Kidney glomerular epithelial cell (primary cell): ENCODE results near the gene STIP1.

Source experiments
- DNase-seq: peaks from one replicate; lab custom pipeline; 2025; lab: John Stamatoyannopoulos, UW

Gene STIP1

DNA sequence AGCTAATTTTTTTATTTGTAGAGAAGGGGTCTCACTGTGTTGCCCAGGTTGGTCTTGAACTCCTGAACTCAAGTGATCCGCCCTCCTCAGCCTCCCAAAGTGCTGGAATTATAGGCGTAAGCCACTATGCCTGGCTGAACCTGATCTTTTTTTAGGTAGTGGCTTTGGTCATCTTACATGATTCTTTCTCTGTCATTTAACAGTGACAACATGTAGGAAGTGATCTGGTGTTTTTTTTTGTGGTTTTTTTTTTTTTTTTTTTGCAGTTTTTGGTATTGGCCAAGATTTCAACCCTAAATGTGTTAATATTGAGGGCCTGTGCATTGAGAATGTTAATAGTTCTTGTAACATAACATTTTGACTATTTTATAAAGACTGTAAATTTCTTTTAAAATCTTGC is 12.5 kb downstream of the STIP1 start:
- DNase-seq, result no peak

DNA sequence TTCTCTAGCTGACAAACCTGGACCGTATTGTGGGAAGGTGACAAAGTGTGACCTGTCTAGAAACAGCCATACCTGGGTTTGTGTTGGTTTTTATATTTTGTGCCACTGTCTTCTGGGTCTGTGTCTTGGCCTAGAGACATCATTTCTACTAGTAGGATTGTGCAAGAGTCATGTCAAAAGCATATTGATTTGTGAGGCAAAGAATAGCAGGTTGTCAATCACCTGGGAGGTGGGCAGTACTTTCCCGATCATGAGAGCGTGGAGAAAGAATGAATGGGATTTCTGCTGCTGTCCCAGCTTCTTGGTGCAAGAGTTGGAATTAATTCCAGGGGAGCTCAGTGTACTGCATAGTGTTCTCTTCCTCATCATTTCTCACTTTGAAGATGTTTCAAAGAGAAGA is 15.6 kb downstream of the STIP1 start:
- no peak for DNase-seq

DNA sequence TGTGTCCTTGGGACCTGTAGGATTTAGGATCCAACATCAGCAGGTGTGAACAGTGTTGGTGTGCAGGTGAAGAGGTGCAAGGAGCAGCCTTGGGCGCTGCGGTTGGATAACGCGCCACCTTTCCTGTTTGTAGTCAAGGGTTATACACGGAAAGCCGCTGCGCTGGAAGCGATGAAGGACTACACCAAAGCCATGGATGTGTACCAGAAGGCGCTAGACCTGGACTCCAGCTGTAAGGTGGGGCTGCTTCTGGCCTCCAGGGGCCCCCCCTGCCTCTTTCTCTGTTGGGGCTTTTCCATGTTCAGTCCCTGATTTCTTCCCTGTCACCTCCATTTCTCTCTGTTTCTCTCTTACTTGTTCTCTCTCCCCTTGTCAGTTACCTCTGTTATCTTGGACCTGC is 17.0 kb downstream of the STIP1 start:
- DNase-seq, result no peak

DNA sequence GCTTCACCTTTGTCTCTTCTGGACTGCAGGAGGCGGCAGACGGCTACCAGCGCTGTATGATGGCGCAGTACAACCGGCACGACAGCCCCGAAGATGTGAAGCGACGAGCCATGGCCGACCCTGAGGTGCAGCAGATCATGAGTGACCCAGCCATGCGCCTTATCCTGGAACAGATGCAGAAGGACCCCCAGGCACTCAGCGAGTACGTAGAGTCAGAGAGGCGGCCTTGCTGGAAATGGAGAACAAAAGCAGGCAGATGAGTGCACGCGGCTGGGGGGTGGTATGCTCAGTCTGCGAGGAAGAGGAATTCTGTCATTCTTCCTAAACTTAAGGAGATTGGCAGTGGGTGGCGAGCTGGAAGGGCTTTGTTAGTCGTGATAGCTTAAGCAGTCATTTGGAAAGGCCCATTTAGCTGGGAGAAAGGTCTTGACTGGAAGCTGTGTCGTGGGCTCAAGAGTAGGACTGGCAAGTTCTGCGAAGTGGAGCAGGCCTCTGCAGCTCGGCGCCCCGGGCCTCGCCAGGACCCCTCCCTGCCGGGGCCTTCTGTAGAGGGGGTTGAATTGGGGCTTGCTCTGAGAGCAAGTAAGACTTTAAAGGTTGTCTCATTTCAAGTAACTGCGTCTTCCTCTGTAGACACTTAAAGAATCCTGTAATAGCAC is 17.6 kb downstream of the STIP1 start:
- DNase-seq, result no peak

DNA sequence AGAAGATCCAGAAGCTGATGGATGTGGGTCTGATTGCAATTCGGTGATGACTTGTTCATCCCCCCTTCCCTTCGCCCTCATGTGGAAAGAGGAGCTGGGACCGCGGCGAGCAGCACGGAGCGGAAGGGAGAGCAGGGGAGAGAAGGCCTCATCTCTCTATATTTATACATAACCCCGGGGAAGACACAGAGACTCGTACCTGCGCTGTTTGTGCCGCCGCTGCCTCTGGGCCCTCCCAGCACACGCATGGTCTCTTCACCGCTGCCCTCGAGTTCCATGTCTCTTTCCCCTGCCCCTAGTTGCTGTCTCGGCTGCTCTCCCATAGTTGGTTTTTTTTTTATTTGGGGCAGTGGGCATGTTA is 18.1 kb downstream of the STIP1 start:
- DNase-seq, result no peak

DNA sequence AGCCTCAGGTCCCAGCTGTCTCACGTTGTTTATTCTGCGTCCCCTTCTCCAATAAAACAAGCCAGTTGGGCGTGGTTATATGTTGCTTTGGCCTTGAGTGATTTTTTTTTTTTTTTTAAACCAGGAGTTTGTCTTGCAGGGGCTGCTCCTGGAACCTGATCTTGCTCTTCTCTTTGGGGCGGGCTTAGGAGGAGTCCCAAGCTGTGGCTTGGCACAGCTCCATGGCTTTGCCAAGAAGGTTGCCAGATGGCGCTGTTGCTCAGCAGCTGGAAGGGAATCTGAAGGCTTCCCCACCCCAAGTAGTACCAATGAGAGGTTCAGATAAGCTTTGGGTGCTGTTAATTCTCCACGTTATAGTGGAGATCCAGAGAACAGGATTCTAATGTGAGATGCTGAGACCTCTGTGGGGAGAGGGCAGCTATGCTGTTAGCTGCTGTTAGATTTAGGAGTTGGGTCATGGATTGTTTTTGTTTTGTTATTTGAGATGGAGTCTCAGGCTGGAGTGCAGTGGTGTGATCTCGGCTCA is 18.6 kb downstream of the STIP1 start:
- DNase-seq, result peak; percentile 60

DNA sequence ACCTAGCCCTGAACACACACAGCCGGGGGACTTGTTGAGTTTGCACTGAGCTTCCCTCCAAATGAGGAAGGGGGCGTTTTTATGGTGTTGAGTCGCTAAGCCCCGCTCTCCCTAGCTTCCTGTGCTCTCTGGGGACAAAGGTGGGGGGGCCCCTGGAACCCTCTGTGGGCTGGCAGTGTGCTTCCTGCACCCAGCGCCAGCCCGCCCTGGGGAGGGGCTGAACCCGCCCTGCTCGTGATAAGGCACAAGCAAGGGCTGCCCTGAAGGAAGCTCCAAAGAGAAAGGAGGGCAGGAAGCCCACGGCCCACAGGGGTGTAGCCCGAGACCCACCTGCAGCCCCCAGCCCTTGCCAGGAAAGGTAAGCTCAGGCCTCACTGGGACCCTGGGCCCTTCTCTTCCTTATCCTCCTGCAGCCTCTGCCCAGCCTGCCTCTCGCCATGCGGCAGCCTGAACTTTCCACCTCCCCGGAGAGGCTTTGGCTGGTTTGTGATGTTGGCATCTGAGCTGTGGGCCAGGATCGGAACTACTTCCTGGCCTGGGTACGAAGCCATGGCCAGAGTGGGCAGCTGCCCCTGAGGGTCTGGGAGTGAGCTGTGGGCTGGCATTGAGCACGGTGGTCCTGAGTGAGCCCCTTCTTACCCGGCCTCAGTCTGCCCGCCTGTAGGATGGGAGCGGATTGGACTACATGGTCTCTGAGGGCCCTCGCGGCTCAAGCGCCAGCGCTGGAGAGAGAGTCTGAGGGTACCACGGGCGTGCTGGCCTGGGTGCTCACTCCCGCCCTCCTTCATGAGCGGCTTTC is 20.7 kb downstream of the STIP1 start, which contains the start of gene FERMT3:
FERMT3 (plus strand) TSS at position 265 of the 799 bp plus-strand sequence. CDS start 644 bp downstream, outside the sequence.
- DNase-seq, result no peak

DNA sequence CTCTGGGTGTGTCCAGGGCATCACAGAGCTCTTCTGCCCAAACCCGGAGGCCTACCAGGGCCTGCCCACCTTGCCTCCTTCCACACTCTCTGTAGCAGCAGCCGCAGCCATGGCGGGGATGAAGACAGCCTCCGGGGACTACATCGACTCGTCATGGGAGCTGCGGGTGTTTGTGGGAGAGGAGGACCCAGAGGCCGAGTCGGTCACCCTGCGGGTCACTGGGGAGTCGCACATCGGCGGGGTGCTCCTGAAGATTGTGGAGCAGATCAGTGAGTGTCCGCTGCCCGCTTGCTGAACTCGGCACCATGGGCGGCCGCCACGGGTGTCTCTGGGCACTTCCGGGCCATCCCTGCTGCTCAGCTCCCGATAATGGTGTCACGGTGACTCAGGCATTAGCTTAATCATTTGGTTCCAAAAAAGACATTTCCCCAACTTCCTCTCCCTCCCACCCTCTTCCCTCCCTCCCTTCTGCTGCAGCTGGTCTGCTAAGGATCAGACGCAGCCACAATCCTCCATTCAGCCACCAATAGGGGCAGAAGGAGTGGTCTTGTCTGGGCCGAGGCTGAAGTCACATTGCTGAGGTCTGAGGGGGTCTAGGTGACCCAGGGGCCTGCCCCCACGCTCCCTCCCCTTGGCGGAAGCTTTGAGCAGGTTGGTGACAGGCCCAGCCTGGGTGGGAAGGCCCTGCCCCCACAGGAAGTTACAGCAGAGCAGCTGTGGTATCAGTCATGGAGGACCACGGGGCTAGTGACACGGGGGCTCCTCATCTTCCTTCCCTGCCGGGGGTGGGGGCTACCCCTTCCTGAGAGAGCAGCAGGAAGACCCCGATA is 21.5 kb downstream of the STIP1 start:
- no peak for DNase-seq

DNA sequence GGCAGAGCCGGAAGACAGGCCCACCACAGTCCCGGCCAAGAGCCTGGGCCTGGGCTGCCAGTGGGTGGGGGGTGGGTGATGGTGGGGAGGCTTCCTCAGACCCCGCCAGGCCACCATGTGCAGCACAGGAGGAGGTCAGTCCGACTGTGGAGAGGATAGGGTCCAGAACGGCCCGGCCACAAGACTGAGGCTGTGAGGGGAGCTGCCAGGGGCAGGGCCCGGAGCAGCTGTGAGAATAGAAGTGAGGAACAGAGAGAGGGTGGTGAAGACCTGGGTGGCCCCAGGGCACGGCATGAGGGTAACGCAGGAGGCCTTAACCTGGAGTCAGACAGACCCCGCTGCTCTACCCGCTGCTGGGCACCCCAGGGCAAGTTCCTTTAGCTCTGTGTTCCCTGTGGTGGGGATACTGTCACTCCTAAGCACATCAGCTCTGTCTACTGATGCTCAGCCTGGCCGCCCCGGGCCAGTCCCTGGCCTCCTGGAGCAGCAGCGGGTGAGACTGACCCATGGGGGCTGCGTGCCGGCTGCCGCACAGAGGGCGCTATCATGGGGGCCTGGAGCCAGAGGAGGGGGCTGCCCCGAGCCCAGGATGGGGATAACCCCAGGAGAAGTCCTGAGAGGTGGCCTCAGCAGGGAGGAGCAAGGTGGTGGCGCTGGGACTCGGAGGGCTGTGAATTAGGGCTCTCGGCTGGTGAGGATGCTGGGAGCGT is 22.3 kb downstream of the STIP1 start:
- DNase-seq, result no peak

DNA sequence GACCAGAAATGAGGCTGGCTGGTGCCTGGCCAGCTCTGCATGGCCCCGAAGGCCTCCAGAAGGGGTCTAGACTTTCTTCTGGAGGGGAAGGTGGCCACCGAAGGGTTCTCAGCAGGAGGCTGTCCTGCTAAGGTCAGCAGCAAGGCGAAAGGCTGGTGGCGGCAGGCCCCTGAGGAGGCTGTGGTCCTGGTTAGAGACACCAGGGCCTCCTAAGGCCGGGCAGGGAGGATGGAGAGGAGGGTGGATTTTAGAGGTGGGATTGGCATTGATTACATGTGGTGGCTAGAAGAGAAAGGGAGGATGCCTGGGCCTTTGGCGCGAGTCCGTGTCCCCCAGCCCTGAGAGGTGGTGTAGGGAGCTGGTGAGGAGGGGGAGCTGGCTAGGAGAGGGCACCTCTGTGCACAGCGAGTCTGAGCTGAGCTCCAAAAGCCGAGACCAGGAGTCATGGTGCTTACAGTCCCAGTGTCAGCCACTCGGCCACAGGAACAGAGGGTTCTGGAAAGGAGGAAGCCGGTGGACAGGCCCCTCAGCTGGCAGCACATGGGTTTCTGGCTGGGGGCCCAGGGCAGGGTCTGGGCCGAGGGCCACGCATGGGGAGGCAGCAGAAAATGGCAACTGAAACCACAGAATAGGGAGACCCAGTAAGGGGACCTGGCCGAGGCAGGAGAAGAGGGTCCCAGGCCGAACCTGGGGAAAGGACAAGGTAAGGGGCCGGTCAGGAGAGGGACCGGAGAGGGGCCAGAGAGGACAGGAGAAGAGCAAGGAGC is 23.0 kb downstream of the STIP1 start:
- DNase-seq, result no peak

DNA sequence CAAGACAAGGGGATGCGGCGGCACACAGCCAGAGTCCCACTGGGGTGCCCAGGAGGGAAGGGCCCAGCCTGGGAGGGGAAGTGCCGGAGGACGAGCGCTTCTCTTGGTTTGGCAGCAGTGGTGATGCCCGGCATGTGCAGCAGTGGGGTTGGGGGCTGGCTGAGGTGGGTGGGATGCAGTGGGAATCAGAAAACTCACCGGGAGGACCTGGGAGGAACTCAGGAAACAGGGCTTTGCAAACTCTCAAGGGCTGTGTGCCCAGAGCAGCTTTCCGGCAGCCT is 23.5 kb downstream of the STIP1 start:
- no peak for DNase-seq

DNA sequence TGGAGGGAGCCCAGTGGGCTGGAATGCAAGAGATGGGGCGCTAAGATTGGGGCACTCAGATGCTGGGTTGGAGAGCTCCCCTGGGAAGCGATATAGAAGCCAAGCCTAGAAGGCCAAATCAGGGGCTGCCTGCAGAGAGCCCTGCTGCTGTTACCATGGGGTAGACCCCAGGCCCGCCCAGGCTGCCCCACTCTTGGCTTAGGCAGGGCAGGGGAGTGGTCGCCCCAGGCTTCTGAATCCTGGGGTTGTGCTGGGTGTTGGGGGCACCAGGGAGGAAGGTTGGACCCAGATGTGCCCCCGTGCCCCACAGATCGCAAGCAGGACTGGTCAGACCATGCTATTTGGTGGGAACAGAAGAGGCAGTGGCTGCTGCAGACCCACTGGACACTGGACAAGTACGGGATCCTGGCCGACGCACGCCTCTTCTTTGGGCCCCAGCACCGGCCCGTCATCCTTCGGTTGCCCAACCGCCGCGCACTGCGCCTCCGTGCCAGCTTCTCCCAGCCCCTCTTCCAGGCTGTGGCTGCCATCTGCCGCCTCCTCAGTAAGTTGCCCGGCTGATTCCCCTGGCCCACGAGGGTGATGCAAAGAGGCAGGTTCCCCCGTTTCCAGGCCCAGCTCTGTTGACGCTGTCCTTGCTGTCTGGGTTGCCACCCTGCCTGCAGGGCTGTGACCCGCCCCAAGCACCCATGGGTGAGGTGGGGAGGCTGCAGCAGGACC is 24.5 kb downstream of the STIP1 start:
- no peak for DNase-seq

DNA sequence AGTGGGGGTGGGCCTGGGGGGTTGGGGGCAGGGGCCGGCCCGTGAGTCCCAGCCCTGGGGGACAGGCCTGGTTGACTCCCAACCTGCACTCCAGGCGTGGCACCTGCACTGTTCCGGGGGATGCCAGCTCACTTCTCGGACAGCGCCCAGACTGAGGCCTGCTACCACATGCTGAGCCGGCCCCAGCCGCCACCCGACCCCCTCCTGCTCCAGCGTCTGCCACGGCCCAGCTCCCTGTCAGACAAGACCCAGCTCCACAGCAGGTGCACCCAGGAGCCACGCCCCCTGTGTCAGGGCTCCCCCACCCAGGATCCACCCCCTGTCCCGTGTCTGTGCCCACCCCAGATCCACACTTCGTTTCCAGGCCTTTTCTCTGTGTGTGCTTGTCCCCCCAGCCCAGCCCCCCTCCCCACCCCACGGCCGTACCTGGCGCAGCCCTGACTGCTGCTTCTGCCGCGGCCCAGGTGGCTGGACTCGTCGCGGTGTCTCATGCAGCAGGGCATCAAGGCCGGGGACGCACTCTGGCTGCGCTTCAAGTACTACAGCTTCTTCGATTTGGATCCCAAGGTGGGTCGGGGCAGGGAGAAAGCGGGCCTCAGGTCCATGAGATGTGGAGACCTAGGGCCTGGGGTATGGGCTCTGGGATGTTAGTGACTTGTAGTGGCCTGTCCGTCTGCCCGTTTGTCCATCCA is 25.4 kb downstream of the STIP1 start:
- DNase-seq, result no peak

DNA sequence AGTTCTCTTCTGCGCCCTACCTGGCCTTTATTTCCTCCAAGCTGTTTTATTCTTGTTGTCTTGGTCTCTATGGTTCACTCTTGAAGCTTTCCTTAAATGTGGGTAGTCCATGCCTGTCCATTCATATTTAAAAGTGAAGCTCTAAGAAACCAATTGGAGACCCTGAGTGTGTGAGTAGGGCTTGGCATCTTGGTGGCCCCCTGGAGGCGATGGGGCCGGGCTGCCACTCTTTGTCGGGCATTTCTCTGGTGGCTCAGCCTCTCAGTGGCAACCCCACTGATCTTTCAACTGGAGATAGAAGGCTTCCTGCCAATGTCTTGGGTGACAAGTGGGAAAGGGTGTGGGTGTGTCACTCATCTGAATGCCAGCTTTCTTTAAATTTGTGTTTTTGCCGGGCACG is 30.9 kb downstream of the STIP1 start:
- DNase-seq, result no peak

DNA sequence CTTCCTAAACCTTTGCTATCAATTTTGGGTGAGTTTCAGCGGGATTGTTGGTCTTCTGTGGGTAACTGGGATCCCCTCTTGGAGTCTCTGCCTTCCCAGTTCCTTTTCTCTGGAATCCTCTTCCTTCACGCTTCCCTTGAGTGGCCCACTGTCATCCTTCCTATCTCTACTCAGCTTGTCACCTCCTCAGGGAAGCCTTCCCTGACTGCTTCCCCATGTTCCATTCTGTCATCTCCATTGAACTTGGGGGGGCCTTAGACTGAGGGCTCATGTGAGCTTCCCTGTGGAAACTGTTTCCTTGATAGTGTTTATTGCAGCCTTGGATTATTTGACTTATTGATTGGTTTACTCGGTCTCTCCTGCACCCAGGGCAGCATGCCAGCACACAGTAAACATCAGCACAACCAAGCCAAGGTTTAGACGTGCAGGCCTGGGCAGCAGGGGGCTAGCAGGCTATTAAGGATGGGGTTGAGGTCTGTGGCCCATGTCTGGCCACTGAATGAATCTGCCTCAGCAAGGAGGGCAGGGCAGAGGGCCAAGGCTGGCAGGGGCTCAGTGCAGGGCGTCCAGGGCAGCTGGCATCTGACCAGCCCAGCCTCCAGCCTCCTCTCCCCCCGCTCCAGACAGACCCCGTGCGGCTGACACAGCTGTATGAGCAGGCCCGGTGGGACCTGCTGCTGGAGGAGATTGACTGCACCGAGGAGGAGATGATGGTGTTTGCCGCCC is 32.8 kb downstream of the STIP1 start:
- no peak for DNase-seq

DNA sequence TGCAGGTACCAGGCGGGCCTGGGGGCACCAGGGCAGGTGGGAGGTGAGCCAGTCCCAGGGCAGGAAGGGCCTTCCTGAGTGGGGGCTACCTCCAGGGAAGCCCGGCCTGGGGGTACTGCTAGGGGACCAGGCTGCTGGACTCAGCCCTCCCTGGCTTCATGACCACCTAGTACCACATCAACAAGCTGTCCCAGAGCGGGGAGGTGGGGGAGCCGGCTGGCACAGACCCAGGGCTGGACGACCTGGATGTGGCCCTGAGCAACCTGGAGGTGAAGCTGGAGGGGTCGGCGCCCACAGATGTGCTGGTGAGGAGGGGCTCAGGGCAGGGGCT is 33.3 kb downstream of the STIP1 start:
- DNase-seq, result no peak

DNA sequence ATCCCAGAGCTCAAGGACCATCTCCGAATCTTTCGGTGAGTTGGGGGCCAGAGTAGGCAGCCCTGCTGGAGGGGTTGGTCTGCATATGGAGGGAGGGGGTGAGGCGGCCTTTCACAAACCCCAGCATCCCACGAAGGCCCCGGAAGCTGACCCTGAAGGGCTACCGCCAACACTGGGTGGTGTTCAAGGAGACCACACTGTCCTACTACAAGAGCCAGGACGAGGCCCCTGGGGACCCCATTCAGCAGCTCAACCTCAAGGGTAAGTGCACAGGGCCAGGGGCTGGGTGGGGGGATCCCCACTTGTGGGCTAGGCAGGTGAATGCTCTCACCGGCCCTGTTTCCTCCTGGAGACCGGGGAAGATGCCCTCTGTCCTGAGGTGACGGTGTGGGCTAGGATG is 33.8 kb downstream of the STIP1 start:
- DNase-seq, result no peak

DNA sequence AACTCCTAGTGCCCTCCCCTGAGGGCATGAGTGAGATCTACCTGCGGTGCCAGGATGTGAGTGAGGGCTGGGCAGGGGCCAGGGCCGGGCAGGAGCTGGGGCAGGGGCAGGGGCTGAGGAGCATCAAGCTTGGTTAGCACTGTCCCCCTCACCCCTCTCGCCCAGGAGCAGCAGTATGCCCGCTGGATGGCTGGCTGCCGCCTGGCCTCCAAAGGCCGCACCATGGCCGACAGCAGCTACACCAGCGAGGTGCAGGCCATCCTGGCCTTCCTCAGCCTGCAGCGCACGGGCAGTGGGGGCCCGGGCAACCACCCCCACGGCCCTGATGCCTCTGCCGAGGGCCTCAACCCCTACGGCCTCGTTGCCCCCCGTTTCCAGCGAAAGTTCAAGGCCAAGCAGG is 34.3 kb downstream of the STIP1 start:
- DNase-seq, result no peak

DNA sequence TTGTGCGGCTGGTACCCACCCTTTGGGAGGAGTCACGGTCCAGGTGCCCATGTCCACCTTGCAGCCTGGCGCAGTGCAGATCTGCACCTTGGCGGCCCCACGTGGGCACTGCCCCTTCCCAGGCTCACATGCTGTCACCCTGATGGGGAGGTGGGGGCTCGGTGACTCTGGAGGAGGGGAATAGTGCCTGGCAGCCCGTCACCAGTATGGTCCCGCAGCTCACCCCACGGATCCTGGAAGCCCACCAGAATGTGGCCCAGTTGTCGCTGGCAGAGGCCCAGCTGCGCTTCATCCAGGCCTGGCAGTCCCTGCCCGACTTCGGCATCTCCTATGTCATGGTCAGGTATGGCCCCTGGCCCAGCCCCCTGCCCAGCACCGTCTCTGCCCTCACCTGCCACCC is 34.8 kb downstream of the STIP1 start:
- DNase-seq, result no peak

DNA sequence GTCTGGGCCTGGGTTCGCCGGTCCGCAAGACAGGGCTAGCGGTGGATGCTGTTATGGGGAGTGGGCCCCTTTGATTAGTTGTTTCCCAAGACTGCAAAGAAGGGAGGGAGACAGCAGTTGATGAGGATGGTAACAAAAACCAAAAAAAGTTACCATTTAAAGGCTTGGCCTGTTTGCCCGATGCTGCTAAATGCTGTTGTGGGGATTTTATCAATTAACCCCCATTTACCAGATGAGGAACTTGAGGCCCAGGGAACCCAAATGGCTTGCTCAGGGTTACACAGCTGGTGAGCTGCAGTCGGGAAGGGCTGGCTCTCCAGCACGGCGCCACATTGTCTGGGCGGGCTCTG is 36.7 kb downstream of the STIP1 start:
- DNase-seq, result no peak
